Lower lobe of right lung (tissue), 2 donors: ENCODE results near the gene PPP4R3B. TPM values are rescaled to one million over a fixed set of nuclear protein-coding genes. Genes with fewer than 3 reads are reported as not detected.
"Not testable (repeated sequence)": the region's sequence is repeated elsewhere in the genome, so short reads cannot be mapped to it uniquely, and the experiment has no call there.

Source experiments
- ATAC-seq, 2 donors: fragments of 200-7000 bp; cut with Tn5 transposase; one replicate each; pipeline ENCODE4 v1.9.1; 2020 to 2022; ENCODE audit warnings: mild to moderate bottlenecking in 2 of 2, moderate library complexity in 2 of 2
- DNase-seq: peaks from one replicate; pipeline ENCODE4 v3.0.0-alpha.2; 2020
- H3K27ac ChIP-seq: fragments of 200-600 bp; one replicate; pipeline ENCODE4 v1.8.0; 2022
- H3K27me3 ChIP-seq: fragments of 200-600 bp; one replicate; pipeline ENCODE4 v1.8.0; 2022; ENCODE audit warnings: low read depth
- H3K36me3 ChIP-seq: fragments of 200-600 bp; one replicate; pipeline ENCODE4 v1.8.0; 2022; ENCODE audit warnings: mild to moderate bottlenecking
- H3K4me1 ChIP-seq: fragments of 200-600 bp; one replicate; pipeline ENCODE4 v1.8.0; 2022
- H3K4me3 ChIP-seq: fragments of 200-600 bp; one replicate; pipeline ENCODE4 v1.8.0; 2022; ENCODE audit warnings: mild to moderate bottlenecking
- H3K9me3 ChIP-seq: fragments of 200-600 bp; one replicate; pipeline ENCODE4 v1.8.0; 2022
- intact Hi-C: fragments of 100-400 bp; cut with DNase I; formaldehyde crosslinking; loops from one replicate; pipeline ENCODE4 v1.11.0; 2022
- total RNA-seq: library from RNA; stranded (reverse); fragmentation: NEBNext Ultra II Directional; extraction: Animal tissue kit (Norgen Biotek cat#: 25700); gene quantifications from one replicate; pipeline ENCODE4 v1.2.1, GENCODE V29; 2021
- TF ChIP-seq, protein P1 (sequence below): fragments of 200-600 bp; IDR thresholded peaks from one replicate; pipeline ENCODE4 v1.8.0; 2022; ENCODE audit warnings: antibody characterized with exemption, mild to moderate bottlenecking
- donor health status: DM: no; HTN: yes; CAD: no; lungs with severe emphysema.

PPP4R3B gene
- total RNA-seq, 1 donor from 2014 or later, result 66.3 TPM

DNA sequence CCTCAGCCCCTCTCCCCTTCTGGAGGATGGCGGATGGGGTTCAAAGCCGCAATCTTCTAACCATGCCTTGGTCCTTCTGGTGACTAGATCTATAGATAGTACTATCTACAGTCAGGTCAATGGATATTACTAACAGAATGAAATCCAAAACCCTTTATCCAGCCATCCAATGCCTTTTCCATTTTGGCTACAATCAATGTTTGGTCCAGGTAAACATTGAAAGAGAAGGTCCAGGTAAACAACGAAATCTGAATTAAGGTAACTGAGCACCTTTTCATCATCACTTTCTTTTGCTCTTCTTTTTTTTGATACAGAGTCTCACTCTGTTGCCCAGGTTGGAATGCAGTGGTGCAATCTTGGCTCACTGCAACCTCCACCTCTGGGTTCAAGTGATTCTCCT, 9.7 kb downstream of the PPP4R3B start:
- Histone ChIP-seq H3K27me3 (no peaks in the 10 kb centered on the region), H3K4me3 (no peak overlapping the region), H3K27ac (no peak overlapping the region), H3K36me3 (peaks cover 35% of the 10 kb centered on the region), H3K4me1 (peaks cover 8% of the 10 kb centered on the region), H3K9me3 (no peaks in the 10 kb centered on the region)
- no peak for ATAC-seq
- TF ChIP-seq, protein P1, sequence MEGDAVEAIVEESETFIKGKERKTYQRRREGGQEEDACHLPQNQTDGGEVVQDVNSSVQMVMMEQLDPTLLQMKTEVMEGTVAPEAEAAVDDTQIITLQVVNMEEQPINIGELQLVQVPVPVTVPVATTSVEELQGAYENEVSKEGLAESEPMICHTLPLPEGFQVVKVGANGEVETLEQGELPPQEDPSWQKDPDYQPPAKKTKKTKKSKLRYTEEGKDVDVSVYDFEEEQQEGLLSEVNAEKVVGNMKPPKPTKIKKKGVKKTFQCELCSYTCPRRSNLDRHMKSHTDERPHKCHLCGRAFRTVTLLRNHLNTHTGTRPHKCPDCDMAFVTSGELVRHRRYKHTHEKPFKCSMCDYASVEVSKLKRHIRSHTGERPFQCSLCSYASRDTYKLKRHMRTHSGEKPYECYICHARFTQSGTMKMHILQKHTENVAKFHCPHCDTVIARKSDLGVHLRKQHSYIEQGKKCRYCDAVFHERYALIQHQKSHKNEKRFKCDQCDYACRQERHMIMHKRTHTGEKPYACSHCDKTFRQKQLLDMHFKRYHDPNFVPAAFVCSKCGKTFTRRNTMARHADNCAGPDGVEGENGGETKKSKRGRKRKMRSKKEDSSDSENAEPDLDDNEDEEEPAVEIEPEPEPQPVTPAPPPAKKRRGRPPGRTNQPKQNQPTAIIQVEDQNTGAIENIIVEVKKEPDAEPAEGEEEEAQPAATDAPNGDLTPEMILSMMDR, result no peak
- DNase-seq, result no peak
- intact Hi-C loops, result no loop called here

DNA sequence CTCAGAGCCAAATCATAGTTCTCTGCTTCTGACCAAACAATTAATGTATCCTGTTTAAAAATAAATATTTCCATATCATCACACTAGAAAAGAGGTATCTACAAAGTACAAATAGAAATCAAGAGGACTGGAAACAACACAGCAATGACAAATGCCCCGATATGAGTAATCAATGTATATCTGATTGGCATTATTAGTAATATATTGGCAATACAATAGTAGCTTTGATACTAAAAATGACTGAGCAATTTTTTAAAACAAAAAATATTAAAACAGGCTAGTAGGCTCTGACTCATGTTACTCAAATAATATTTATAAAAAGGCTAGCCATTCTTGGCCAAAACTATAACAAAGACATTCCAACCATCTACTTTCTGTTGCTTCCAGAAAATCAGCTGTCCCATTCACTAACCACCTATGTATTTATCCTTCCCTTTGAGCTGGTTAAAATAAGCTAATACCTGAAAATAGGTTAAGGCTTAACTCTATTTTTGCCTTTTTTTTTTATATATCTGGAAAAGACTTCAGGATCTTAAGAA, 13.3 kb downstream of the PPP4R3B start:
- TF ChIP-seq, protein P1, result no peak
- Histone ChIP-seq H3K27me3 (no peaks in the 10 kb centered on the region), H3K4me3 (no peak overlapping the region), H3K4me1 (peaks cover 8% of the 10 kb centered on the region), H3K27ac (no peak overlapping the region), H3K36me3 (peaks cover 27% of the 10 kb centered on the region), H3K9me3 (no peaks in the 10 kb centered on the region)
- ATAC-seq, result no peak
- intact Hi-C loops, result no loop called here
- DNase-seq, result no peak

DNA sequence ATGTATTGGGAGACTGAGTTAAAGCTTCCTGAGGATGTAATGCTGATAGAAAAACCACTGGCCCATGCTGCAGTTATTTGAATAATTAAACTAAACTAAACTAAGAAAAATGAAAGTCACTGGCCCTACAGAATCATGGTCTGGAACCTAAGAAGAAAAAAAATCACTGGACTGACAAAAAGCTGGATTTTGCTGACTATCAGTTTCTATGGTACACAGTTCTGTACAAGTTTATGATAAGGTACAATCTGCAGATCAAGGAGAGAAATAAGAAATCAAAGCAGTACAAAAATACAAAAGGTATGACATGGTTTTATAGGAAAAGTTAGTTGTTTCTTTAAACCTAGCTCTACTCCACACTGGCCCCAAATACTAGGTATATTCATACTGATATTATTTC, 15.6 kb downstream of the PPP4R3B start:
- intact Hi-C loops, result no loop called here
- TF ChIP-seq, protein P1, result no peak
- no peak overlapping the region for H3K27ac ChIP-seq
- ATAC-seq (no peak), DNase-seq (no peak)
- H3K9me3 ChIP-seq, result no peaks in the 10 kb centered on the region
- H3K27me3 ChIP-seq, result no peaks in the 10 kb centered on the region
- H3K4me1 ChIP-seq, result peaks cover 8% of the 10 kb centered on the region
- H3K36me3 ChIP-seq, result peaks cover 45% of the 10 kb centered on the region
- no peak overlapping the region for H3K4me3 ChIP-seq

DNA sequence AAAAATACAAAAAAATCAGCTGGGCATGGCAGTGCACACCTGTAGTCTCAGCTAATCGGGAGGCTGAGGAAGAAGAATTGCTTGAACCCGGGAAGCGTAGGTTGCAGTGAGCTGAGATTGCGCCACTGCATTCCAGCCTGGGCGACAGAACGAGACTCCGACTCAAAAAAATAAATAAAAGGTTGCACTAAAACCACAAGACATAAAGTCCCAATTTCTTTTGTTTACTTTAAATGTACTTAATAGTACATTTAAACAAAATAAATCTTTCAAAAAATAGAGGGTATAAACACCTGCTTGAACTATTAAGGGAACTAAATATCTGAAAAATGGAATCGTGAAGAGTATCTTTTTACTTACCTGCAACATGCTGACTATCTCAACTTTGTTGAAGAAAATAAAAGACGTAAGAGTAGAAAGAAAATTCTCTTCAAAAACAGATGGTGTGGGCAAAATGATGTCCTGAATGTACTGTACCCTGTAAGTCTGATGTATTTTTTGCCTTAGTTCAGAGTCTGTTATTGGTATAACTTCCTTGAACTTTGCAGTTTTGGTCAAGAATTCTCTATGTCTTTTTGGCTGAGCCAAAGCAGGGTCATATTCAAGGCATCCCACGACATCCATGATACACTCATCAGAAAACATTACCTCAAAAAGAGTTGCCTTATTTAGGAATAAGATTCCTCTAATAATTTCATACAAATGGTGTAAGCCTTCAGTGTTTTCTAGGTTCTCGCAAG, 19.2 kb downstream of the PPP4R3B start:
- H3K27ac ChIP-seq, result no peak overlapping the region
- H3K4me3 ChIP-seq, result no peak overlapping the region
- TF ChIP-seq, protein P1, result no peak
- ATAC-seq, result no peak
- no peaks in the 10 kb centered on the region for H3K9me3 ChIP-seq
- H3K27me3 ChIP-seq, result no peaks in the 10 kb centered on the region
- no peak for DNase-seq
- no peaks in the 10 kb centered on the region for H3K4me1 ChIP-seq
- intact Hi-C loops, result no loop called here
- peaks cover 50% of the 10 kb centered on the region for H3K36me3 ChIP-seq

DNA sequence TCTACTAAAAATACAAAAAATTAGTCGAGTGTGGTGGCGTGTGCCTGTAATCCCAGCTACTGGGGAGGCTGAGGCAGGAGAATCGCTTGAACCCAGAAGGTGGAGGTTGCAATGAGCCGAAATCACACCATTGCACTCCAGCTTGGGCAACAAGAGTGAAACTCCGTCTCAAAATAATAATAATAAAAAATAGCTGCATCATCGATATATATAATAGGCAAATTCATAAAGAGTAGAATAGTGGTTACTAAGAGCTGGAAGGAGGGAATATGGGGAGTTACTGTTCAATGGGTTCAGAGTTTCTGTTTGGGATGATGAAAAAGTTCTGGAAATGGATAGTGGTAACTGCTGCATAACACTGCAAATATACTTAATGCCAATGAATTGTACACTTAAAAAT, 20.6 kb downstream of the PPP4R3B start:
- H3K27ac ChIP-seq, H3K27me3 ChIP-seq, H3K4me3 ChIP-seq, H3K4me1 ChIP-seq, H3K9me3 ChIP-seq, DNase-seq, intact Hi-C loops, ATAC-seq: not testable (repeated sequence)
- H3K36me3 ChIP-seq, result peaks cover 37% of the 10 kb centered on the region

DNA sequence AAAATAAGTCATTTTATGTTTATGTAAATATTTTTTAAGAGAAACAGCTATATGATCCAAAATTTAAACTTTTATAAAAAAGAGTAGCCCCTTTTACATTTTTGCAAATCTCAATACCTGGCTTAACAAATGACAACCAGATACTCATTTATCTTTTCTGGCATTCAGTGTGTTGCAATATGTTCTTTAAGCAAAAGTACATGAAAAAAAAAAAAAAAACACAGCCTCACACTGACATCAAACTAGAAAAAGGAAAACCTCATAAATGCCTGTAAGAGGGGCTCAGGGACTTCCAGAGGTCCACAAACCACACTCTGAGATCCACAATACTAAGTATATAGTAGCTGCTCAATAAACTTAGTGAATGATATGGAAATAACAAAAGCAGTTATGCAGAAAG, 21.9 kb downstream of the PPP4R3B start:
- Histone ChIP-seq H3K4me3 (no peak overlapping the region), H3K27ac (no peak overlapping the region), H3K4me1 (peaks cover 5% of the 10 kb centered on the region), H3K9me3 (no peaks in the 10 kb centered on the region), H3K27me3 (no peaks in the 10 kb centered on the region), H3K36me3 (peaks cover 37% of the 10 kb centered on the region)
- ATAC-seq (no peak), DNase-seq (no peak)
- TF ChIP-seq, protein P1, result no peak
- intact Hi-C loops, result no loop called here
